MCF 10A (cell line): Measurements from ENCODE around the gene A4GALT. TPM values are rescaled to one million over a fixed set of nuclear protein-coding genes. Genes with fewer than 3 reads are reported as not detected.
"Not testable (repeated sequence)": the region's sequence is repeated elsewhere in the genome, so short reads cannot be mapped to it uniquely, and the experiment has no call there.

Experiments used
- BruUV-seq: library from RNA; stranded (reverse); fragments of 400-500 nt; replicated peaks from 2 replicates; lab custom pipeline; 2021; lab: Mats Ljungman, UMichigan
- CTCF ChIA-PET: fragments of 300-600 bp; sonication (Branson Sonifier 250); formaldehyde crosslinking; extraction: SDS; loops from one replicate; lab custom pipeline; 2021; ENCODE audit warnings: antibody characterized with exemption, inconsistent platforms; lab: Yijun Ruan, JAX
- POLR2A ChIA-PET: fragments of 300-600, 350-650 bp; sonication (Branson Sonifier 250); formaldehyde crosslinking; extraction: SDS; loops from one replicate; lab custom pipeline; 2020; ENCODE audit warnings: antibody characterized with exemption, inconsistent platforms; lab: Yijun Ruan, JAX
- DNase-seq: peaks from one replicate; pipeline ENCODE4 v3.0.0-alpha.2; 2018; ENCODE audit not compliant: unreplicated experiment
- H3K27ac Mint-ChIP-seq: one replicate; pipeline ENCODE4 v1.8.0; 2022; ENCODE audit warnings: mild to moderate bottlenecking, low read depth, mixed read lengths; ENCODE audit not compliant: unreplicated experiment
- H3K27me3 Mint-ChIP-seq: one replicate; pipeline ENCODE4 v1.8.0; 2022; ENCODE audit warnings: mixed read lengths; ENCODE audit not compliant: insufficient read depth, unreplicated experiment
- H3K36me3 Mint-ChIP-seq: one replicate; pipeline ENCODE4 v1.8.0; 2022; ENCODE audit warnings: mild to moderate bottlenecking, moderate library complexity, mixed read lengths; ENCODE audit not compliant: insufficient read depth, unreplicated experiment
- H3K4me1 Mint-ChIP-seq: one replicate; pipeline ENCODE4 v1.8.0; 2022; ENCODE audit warnings: mixed read lengths; ENCODE audit not compliant: insufficient read depth, unreplicated experiment
- H3K4me3 Mint-ChIP-seq: one replicate; pipeline ENCODE4 v1.8.0; 2022; ENCODE audit warnings: mild to moderate bottlenecking, moderate library complexity, mixed read lengths; ENCODE audit not compliant: unreplicated experiment
- H3K9me3 Mint-ChIP-seq: one replicate; pipeline ENCODE4 v1.8.0; 2022; ENCODE audit warnings: mixed read lengths; ENCODE audit not compliant: unreplicated experiment
- CTCF ChIP-seq: fragments of 200-600 bp; IDR thresholded peaks from one replicate; pipeline ENCODE4 v1.8.0; 2022; ENCODE audit warnings: antibody characterized with exemption, mild to moderate bottlenecking; ENCODE audit not compliant: unreplicated experiment
- intact Hi-C: fragments of 100-400 bp; cut with micrococcal nuclease; formaldehyde crosslinking; loops from 2 replicates; pipeline ENCODE4 v1.14.1; 2022
- total RNA-seq: library from RNA; stranded (reverse); gene quantifications from 2 replicates; pipeline ENCODE4 v1.2.3, GENCODE V29; 2022

The A4GALT gene
- total RNA-seq, 1 experiment from 2014 or later, result 8.7 TPM

- intact Hi-C loops, result no loop called here
- Mint-ChIP-seq H3K4me3 (no peak overlapping the region), H3K36me3 (peaks cover 3% of the 10 kb centered on the region), H3K9me3 (no peaks in the 10 kb centered on the region), H3K4me1 (peaks cover 25% of the 10 kb centered on the region), H3K27me3 (no peaks in the 10 kb centered on the region), H3K27ac (peak overlapping the region; percentile 87)
- no peak for TF ChIP-seq CTCF
- DNase-seq, result peak; percentile 78
- POLR2A ChIA-PET, result interaction anchor here (1.0 to 2.7 kb wide), 5 partner anchors 9 to 133 kb away, joined by 4 to 22 read pairs (median 5); partner anchors contain the start of gene POLDIP3
- CTCF ChIA-PET, result interaction anchor here (0.6 to 0.8 kb wide), 2 partner anchors 19 to 33 kb away, joined by 3 to 4 read pairs; no protein-coding TSS in a partner anchor
- BruUV-seq, result no TSS peak
These were observed 27.2 kb upstream of the A4GALT start for GRCh38 chr22:42747701-42748513.

- Mint-ChIP-seq H3K9me3 (no peaks in the 10 kb centered on the region), H3K27me3 (no peaks in the 10 kb centered on the region), H3K36me3 (peaks cover 4% of the 10 kb centered on the region), H3K4me3 (peak overlapping the region; percentile 16), H3K27ac (peak overlapping the region; percentile 51), H3K4me1 (peaks cover 42% of the 10 kb centered on the region)
- no TSS peak for BruUV-seq
- ChIA-PET POLR2A (interaction anchor here (1.5 to 1.9 kb wide), 2 partner anchors 10 to 15 kb away, joined by 5 to 12 read pairs; no protein-coding TSS in a partner anchor), CTCF (interaction anchor here (0.5 to 0.9 kb wide), 3 partner anchors 9 to 34 kb away, joined by 3 read pairs; no protein-coding TSS in a partner anchor)
- no peak for TF ChIP-seq CTCF
- DNase-seq, result peak; percentile 91
- intact Hi-C loops, result no loop called here
These were observed 24.4 kb upstream of the A4GALT start for GRCh38 chr22:42745118-42745517.

- POLR2A ChIA-PET, result interaction anchor here (0.6 to 5.0 kb wide), 5 partner anchors 12 to 160 kb away, joined by 3 to 41 read pairs (median 4); no protein-coding TSS in a partner anchor
- Mint-ChIP-seq H3K4me3 (peak overlapping the region; percentile 22), H3K36me3 (peaks cover 4% of the 10 kb centered on the region), H3K27ac (peak overlapping the region; percentile 88), H3K4me1 (peaks cover 44% of the 10 kb centered on the region), H3K27me3 (no peaks in the 10 kb centered on the region), H3K9me3 (no peaks in the 10 kb centered on the region)
- peak; percentile 91 for DNase-seq
- no TSS peak for BruUV-seq
- CTCF ChIA-PET, result interaction anchor here (0.6 kb wide), 1 partner anchor 347 kb away, joined by 3 read pairs; no protein-coding TSS in a partner anchor
- intact Hi-C loops, result no loop called here
- no peak for TF ChIP-seq CTCF
These were observed 22.9 kb upstream of the A4GALT start for GRCh38 chr22:42743501-42743991.

GRCh38 chr22:42742940-42743339 lies 22.3 kb upstream of the A4GALT start:
- no peaks in the 10 kb centered on the region for H3K9me3 Mint-ChIP-seq
- peaks cover 4% of the 10 kb centered on the region for H3K36me3 Mint-ChIP-seq
- intact Hi-C loops, result no loop called here
- no peak for TF ChIP-seq CTCF
- ChIA-PET CTCF (interaction anchor here (0.6 kb wide), 1 partner anchor 348 kb away, joined by 3 read pairs; no protein-coding TSS in a partner anchor), POLR2A (interaction anchor here (0.6 to 5.0 kb wide), 5 partner anchors 12 to 159 kb away, joined by 3 to 41 read pairs (median 4); no protein-coding TSS in a partner anchor)
- no peak for DNase-seq
- H3K4me3 Mint-ChIP-seq, result peak overlapping the region; percentile 0
- no TSS peak for BruUV-seq
- H3K4me1 Mint-ChIP-seq, result peaks cover 38% of the 10 kb centered on the region
- peak overlapping the region; percentile 88 for H3K27ac Mint-ChIP-seq
- H3K27me3 Mint-ChIP-seq, result no peaks in the 10 kb centered on the region

- DNase-seq, CTCF ChIA-PET, H3K4me3 Mint-ChIP-seq, H3K27me3 Mint-ChIP-seq, BruUV-seq, H3K36me3 Mint-ChIP-seq, intact Hi-C loops, H3K9me3 Mint-ChIP-seq: not testable (repeated sequence)
- H3K27ac Mint-ChIP-seq, result peak overlapping the region; percentile 74
- POLR2A ChIA-PET, result interaction anchor here (0.6 to 5.0 kb wide), 6 partner anchors 9 to 350 kb away, joined by 3 to 41 read pairs (median 6); no protein-coding TSS in a partner anchor
- peaks cover 34% of the 10 kb centered on the region for H3K4me1 Mint-ChIP-seq
These were observed 19.6 kb upstream of the A4GALT start for GRCh38 chr22:42740320-42740719.
